ENCODE data around the gene STXBP3.

DNA sequence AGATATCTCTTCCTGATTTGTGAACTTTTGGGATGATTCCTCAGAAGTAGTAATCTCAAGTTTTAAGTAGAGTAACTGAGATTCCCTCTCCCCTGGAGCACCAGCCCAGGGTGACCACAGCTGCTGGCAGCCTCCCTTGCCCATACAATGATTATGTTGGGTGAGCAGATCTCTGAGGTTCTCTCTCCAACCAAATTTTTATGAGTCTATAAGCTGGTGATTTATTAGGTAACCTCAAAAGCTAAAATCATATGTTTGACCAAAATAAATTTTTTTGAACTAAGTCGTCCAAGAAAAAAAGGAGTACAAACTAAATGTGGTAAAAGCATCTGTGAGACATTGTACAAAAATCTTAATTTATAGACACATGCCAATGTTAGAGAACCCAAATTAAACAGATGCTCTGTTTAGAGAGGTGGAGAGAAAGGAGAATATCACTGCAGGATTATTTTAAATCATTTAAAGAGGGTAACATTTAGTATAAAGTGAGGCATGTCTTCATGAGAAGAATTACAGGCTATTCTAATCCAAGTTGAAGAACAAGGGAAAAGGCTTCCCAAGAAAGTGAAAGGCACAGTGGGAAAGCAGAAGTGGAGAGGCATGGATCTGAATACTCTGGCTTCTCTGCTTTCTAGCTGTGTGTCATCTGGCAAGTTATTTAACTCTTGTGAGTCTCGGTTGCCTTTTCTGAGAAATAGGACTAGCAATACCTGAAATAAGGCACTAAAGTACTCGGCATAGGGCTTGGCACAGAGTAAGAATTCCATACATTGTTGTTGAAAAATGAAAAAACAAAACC lies 107.9 kb downstream of the STXBP3 start:
- TF ChIP-seq, protein P1, sequence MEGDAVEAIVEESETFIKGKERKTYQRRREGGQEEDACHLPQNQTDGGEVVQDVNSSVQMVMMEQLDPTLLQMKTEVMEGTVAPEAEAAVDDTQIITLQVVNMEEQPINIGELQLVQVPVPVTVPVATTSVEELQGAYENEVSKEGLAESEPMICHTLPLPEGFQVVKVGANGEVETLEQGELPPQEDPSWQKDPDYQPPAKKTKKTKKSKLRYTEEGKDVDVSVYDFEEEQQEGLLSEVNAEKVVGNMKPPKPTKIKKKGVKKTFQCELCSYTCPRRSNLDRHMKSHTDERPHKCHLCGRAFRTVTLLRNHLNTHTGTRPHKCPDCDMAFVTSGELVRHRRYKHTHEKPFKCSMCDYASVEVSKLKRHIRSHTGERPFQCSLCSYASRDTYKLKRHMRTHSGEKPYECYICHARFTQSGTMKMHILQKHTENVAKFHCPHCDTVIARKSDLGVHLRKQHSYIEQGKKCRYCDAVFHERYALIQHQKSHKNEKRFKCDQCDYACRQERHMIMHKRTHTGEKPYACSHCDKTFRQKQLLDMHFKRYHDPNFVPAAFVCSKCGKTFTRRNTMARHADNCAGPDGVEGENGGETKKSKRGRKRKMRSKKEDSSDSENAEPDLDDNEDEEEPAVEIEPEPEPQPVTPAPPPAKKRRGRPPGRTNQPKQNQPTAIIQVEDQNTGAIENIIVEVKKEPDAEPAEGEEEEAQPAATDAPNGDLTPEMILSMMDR (IDR thresholded peaks at IDR 0.05 in 4 of 5, conservative IDR thresholded peaks at IDR 0.05 in 1 of 5) = no peak
- TF ChIP-seq POLR2A (IDR thresholded peaks at IDR 0.05) = no peak
